GM19395 (cell line): ENCODE measurements around the gene CCDC184.
A peak's percentile ranks its signal among the peaks of the same experiment; 100 is the strongest.
"Not testable (repeated sequence)": the region's sequence is repeated elsewhere in the genome, so short reads cannot be mapped to it uniquely, and the experiment has no call there.

Experiments
- ATAC-seq: cut with Tn5 transposase; IDR thresholded peaks from one replicate; pipeline ENCODE4 v1.9.1; 2021; ENCODE audit warnings: mild to moderate bottlenecking, moderate library complexity; ENCODE audit not compliant: unreplicated experiment

The CCDC184 gene

DNA sequence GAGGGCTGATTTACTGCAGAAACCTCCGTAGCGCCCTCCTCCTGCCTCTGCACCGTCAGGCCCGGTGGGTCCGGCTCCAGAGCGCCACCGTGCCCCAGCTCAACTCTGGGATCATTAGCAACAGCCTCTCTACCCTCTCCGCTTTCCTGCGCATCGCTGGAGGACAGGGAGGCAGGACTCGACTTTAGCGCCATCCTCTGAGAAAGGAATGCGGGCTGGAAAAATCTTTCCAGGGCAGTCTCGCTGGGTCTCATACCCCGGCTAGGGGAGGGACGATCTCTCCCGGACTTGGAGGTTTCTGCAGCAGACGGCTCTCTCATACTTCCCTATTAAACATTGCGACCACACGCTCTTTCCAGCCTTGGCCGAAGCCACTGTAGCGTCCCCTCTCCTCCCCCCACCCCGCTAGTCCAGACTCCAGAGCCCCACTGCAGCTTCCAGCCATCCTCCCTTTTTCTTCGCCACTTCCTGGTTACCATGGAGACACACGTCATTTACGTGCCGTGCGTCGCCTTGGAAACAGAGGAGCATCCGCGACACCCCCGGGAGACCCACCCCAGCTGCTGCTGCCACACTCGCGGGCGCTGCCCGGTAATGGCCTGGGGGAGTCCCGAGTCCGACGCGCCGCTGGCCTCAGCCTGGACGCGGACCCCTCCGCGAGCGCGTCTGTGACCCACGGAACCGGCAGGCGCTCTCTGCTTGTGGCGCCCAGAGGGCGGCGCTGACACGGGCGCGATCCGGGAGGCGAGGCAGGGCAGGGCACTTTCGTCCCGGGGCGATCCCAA lies at the start of gene CCDC184:
Gene CCDC184, plus strand, starts transcription at position 554 of the 785 bp plus-strand sequence. CDS start 479 bp downstream, outside the sequence.
- peak; percentile 81 for ATAC-seq

DNA sequence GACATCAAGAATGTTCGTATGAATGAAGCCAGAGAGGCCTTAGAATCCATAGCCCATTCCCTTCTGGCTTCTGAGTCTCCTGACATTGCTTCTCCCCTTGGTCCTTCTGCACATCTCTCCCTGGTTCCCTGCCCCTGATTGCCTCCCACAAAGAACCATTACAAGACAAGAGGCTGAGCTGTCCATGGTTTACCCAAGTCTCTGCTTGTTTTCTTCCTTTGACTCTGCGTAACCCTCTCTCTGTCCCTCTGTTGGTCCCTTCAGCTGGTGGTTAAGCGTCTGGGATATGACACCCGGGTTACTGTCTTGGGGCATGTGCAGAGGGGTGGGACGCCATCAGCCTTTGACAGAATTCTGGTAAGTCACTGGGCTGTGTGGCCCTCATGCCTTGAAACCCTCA lies 48.4 kb upstream of the CCDC184 start:
- no peak for ATAC-seq

DNA sequence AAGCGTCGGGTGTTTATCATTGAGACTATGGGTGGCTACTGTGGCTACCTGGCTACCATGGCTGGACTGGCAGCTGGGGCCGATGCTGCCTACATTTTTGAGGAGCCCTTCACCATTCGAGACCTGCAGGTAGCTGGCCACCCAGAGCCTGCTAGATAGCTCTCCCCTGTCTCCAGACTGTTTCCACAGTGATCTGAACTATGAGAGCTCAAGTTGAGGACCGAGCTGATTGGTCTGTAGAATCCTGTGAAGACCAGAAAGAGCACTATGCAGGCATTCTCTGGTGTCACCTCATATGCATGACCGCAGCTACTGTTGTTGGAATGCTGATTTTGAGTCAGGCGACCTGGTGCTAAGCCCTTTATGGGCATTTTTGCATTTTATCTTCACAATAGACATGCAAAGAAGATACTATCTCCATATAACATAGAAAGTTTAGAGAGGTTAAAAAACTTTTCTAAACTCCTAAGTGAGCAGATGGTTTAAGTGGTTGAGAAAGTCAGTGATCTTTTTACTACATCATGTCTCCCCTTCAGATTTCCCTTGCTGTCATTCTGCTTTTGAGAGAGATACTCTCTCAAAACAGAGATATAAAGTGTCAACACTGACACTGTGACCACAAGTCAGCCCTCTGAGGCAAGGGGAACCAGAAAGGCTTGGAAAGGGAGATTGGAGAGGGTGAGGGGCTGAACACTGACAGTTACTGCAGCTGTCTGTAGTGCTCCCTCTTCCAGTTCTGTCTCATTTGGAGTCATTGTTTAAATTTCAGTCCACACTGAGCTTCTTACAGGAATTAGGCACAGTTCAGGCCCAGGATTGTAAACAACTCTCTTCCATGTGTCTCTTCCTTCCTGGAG lies 40.4 kb upstream of the CCDC184 start:
- ATAC-seq = no peak

DNA sequence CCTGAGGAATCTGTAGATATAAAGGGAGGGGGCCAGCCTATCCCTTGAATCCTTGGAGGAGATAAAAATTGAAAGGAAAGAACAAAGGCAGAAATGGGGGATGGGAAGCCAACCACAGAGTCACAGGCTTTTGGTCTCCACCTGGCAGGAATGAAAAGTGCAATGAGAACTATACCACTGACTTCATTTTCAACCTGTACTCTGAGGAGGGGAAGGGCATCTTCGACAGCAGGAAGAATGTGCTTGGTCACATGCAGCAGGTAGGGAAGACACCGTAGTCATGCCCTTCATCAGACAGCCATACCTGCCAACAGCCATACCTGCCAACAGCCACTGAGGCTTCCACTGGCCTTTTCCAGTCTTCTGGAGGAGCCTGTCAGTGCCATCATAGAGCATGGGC lies 39.5 kb upstream of the CCDC184 start:
- ATAC-seq = no peak

DNA sequence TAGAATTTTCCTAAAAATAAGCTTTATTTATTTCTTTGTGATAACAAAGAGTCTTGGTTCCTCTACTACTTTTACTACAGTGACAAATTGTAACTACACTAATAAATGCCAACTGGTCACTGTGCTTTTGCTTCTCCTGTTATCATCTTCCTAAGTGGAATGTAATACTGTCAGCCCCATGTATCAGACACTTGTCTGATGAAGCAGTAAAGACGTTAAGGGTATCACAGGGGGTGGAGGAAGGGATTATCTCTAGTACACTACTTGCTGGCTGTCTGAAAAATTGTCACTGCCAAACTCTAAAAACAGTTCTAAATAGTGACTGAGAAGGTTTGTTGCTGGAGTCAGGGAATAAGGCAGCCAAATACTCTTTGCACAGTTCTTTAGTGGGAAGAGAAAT lies 37.5 kb upstream of the CCDC184 start:
- ATAC-seq = no peak

DNA sequence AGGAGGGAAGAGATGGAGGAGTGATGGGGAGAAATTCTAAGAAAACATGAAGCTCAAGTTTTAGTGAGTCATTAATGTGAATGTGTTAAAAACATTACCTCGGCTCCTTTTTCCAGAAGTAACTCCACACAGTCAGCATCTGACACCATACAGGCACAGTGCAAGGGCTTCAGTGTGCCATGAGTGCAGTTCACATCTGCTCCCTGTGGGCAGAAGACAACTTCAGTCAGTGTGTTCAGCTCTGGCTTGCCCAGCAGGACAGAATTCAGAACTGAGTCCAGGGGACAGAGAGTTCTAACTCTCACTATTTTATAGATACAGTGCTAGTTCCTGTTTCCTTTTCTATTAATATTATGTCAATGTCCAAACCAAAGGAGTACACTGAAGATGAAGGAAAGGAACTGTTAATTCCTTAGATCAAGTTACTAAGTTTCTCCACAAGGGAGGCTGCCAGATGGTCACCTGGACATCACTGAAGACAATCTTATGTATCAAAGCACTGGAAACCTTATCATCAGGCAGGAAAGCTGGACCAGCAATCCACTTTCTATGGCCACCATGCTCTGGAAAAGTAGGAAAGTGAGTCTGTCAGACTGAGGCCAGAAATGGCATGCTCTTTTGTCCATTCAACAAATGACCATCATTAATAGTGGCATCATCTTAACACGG lies 32.2 kb upstream of the CCDC184 start:
- no peak for ATAC-seq

DNA sequence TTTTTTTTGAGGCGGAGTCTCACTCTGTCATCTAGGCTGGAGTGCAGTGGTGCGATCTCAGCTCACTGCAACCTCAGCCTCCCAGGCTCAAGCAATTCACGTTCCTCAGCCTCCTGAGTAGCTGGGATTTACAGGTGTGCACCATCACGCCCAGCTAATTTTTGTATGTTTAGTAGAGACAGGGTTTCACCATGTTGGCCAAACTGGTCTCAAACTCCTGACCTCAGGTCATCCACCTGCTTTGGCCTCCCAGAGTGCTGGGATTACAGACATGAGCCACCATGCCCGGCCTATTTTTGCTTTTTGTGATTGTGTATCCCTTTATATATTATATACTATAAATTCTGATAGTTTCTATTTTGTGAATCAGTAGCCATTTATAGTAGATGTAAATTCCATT lies 27.7 kb upstream of the CCDC184 start:
- ATAC-seq = not testable (repeated sequence)

DNA sequence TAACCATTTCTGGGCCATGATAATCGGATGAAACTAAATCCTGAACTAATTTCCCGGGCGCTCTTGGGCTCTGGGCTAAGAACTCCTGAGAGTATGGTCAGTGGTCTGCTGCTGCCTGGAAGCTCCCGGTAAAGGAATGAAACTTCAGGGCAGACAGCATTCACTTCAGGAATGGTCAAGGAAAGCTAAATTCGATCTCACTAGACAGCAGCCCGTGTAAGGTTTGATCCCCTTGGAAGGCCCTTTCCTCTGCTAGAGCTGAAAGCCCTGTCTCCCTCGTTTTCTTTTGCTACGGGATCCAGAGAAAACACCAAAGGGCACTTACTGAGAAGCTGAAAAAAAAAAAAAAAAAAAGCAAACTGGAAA lies 26.8 kb upstream of the CCDC184 start:
- ATAC-seq = no peak

DNA sequence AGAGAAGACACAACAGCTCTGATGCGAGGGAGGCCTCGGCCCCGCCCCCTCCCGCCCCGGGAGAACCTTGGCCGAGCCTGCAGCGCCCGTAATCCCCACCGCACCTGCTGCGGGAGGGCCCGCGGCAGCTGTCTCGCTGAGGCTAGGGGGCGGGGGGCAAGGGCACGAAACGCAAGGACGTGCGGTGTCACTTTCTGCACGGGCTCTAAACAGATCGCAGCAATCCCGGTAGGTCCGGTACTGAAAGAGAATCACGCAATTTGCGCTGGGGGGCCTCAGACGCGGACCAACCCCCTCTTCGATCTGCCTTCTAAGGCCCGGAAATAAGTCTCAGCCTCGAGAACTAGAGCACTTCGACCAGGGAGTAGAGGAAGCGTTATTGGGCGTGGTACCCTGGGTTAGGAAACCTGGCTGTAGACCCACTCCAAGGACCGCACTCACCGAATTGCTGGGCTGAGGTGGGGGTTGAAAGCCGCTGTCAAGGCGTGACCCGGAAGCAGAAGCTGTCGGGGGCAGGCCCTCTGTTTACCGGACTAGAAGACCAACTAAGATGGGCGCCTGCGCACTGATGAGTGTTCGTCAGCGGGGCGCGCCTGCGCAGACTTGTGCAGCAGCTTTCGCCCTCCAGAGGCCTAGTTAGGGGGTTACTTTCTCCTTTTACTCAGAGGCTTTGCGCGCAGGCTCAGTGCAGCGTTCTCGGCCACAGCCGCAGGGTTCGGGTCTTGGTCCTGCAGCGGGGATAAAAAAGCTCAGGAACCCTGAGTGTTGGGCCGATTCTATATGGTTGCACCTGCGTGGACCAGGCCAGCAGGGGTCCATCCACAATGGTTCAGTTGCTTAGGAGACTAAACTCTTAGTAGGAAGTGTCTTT lies 26.2 kb upstream of the CCDC184 start, which contains the start of gene ASB8:
Gene ASB8, minus strand, starts transcription at position 498 of the 871 bp plus-strand sequence. CDS start 4,019 bp downstream, outside the sequence.
- ATAC-seq = peak; percentile 95

DNA sequence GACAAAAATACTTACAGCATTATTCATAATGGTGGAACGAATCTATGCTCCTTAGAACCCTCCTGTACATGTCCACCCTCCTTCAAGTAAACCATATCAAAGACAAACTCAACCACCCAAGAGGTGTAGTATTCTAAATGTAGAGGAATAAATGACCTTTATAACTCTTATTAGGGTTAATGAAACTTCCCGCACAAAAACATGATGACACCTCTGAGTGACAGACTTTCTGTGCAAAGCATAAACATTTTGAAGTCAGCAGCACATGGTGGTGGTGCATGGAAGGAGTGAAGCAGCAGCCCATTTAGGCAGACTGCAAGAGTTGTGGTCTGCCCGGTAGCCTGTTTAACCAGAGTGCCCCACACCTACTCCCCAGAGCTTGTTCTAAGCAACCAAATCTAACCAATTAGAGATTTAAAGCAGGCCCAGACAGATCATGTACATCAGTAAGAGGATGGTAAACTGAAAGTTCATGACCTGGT lies 25.5 kb upstream of the CCDC184 start:
- no peak for ATAC-seq

DNA sequence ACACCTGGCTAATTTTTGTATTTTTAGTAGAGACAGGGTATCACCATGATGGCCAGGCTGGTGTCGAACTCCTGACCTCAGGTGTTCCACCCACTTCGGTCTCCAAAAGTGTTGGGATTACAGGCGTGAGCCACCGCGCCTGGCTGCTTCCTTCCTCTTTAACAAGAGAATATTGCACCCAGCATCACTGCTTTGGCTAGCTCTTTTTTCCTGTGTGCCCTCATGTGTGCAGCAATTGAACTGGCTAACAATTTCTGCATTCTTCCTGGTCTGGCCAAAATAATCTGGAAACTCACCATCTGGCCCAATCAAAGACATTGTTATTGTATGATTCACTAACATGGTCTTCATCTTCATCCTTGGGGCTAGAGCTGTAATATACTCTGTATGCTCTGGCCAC lies 23.4 kb upstream of the CCDC184 start:
- ATAC-seq = no peak

DNA sequence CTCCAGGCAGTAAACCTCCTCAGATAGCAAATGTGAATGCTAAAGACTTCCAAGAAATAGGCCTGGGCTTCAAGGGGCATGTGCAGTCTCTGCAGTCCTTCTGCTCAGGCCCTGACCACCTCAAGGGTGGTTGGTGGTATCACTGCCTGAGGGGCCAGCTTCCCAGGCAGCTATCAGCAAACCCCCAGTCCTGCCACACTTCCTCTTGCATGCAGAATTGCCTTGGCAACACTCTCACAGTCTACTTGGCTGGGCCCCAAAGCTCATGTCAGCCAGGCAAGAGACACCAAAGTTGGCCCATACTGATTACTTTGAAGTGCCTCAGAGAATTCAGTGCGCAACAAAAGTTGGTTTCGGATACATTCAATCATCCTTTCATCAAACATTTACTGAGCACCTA lies 22.6 kb upstream of the CCDC184 start:
- no peak for ATAC-seq

DNA sequence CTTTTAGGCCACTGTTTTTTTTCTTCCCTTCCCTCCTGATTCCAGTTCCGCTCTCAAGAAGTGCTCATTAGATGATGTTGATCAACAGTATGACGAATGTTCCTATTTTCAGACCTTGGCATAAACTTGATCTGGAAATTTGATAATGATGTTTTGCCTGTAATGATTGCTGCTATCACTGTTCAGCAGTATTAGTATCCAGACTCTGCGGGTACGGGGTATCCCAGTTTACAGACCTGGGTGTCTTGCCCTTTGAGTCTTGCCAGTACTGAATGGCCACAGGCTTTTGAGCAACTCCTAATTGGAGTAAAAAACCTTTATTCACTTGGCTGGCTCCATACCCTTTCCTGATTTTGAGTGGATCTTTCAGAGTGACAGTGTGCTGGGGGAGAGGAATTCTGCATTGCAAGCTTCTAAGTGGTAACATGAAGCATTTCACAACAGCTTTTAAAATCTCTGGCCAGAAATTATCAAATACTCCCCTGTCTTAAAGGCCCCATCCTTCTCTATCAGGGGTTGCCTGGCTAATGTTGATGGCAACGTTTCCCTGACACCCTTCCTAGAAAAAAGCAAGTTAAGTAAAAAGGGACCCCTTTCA lies 20.2 kb upstream of the CCDC184 start:
- ATAC-seq = no peak

DNA sequence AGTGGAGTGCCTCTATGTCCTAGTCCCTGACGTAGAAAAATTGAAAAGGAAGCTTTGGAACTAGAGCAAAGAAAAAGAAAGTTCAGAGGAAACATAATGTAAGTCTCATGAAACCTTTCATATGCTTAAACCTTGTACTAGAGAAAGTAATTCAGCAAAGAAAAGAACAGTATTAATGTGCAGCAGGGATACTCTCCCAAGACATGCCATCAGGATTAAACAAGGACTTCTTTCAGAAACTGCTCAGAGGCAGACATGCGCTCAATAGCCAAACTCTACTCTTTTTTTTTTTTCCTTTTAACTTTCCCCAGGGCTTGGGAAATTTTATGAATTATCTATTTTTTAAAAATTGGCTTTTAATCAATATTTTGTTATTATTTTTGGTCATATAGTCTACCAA lies 19.0 kb upstream of the CCDC184 start:
- ATAC-seq = no peak

DNA sequence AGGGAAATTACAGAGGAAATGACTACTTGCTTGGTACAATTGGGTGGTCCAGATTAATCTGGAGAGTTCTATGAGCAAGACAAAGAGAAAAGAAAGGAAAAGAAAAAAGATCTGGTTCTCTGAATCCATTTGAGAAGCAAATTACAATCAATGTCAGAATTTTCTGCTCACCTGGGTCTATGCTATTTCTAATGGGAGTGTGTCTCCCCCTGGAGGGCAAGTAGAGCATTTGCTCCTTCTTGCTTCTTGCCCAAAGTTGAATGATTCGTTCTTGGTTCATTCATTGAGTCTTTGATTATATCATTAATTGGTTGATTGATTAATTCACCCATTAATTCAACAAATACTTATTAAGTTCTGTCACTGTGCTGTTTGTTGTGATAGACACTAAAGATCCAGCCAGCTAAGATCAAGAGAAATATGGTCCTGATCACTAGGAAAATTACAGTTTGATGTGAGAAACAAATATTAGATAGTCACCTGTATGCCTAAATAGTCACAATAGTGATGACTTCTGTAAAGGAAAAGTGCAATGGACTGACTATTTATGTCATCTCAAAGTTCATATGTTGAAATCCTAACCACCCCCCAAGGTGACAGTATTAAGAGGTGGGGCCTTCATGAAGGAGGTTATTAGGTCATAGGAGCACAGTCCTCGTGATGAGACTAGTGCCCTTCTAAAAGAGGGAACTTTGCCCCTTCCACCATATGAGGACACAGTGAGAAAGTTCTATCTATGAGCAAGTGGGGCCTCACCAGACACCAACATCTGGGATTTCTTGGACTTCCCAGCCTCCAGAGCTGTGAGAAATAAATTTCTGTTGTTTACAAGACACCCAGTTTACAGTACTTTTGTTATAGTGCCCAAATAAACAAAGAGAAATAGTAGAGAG lies 18.1 kb upstream of the CCDC184 start:
- ATAC-seq = no peak

DNA sequence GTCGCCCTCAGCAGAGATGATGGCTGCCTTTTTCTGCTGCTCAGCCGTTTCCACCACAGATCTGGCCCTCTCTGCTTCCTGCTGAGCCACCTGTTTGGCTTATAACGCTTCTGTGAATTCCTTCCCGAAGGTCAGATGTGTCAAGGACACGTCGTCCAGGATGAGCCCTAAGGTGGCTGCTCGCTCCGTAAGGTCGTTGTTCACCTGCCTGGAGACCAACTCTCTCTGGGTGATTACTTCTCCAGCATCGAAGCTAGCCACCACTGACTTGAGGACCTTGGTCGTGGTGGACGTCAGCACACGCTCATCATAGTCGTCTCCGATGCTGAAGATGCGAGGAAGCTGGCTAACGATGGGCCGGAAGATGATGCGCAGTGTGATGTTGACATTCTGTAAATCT lies 14.4 kb upstream of the CCDC184 start:
- no peak for ATAC-seq

DNA sequence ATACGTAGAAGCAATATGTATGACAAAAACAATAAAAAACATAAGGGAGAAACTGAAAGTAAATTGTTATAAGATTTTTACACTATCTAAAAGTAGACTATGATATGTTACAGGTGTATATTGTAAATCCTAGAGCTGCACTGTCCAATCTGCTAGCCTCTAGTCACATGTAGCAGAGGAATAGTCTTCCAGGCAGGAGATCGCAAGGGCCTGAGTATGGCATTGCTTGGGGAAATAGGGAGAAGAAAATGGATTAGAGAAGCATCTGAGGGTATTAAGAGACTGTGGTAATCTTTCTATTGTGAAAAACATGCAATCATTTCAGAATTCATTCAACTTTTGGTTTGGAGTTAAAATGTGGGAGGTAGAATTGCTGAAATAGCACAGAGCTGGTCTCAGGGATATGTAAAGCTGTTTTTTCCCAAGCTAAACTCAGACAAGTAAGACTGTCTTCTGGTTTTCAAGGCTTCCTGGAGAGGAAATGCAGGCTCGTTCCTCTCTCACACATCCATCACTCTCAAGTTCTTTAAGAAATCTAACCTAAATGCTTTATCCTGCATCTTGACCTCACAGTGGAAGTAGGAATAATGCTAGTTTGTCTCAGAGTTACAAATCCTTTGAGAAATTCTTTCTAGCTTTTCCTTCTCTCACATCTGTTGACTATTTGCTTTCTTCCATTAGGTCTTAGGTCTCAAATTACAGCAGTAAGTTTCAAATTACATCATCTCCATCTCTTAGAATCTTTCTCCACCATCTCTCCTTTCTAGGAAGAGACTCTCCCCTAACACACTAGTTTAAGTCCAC lies 7.6 kb upstream of the CCDC184 start:
- ATAC-seq = no peak

DNA sequence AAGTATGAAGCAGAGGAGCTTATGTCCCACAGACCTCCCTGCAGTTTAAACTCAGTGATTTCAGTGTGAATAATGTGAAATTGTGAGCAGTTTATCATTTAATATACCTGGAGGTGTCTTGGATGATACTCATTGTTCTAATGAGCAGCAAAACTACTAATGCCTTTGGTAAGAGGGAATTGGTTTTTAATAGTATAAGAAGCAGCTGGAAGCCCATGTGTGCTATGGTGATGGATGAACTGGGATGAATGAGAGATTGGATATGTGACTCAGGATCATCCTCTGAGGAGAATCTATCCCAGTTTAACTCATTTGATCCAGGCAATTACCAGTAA lies 7.1 kb upstream of the CCDC184 start:
- ATAC-seq = no peak
